ENCODE data around the gene CCT8L2. TPM values are rescaled to one million over a fixed set of nuclear protein-coding genes. Genes with fewer than 3 reads are reported as not detected.
"Not testable (repeated sequence)": the region's sequence is repeated elsewhere in the genome, so short reads cannot be mapped to it uniquely, and the experiment has no call there.

Gene CCT8L2
- total RNA-seq, 1 donor from 2014 or later, result not detected

DNA sequence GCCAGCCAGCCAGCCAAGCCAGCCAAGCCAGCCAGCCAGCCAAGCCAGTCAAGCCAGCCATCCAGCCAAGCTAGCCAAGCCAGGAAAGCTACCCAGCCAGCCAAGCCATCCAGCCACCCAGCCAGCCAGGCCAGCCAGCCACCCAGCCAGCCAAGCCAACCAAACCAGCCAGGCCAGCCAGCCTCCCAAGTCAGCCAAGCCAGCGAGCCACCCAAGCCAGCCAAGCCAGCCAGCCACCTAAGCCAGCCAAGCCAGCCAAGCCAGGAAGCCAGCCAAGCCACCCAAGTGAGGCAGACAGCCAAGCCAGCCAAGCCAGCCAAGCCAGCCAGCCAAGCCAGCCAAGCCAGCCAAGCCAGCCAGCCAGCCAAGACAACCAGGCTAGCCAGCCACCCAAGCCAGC lies 32.6 kb downstream of the CCT8L2 start:
- not testable (repeated sequence) for DNase-seq (ENCODE audit: extremely low read depth, low read depth, low spot score)

DNA sequence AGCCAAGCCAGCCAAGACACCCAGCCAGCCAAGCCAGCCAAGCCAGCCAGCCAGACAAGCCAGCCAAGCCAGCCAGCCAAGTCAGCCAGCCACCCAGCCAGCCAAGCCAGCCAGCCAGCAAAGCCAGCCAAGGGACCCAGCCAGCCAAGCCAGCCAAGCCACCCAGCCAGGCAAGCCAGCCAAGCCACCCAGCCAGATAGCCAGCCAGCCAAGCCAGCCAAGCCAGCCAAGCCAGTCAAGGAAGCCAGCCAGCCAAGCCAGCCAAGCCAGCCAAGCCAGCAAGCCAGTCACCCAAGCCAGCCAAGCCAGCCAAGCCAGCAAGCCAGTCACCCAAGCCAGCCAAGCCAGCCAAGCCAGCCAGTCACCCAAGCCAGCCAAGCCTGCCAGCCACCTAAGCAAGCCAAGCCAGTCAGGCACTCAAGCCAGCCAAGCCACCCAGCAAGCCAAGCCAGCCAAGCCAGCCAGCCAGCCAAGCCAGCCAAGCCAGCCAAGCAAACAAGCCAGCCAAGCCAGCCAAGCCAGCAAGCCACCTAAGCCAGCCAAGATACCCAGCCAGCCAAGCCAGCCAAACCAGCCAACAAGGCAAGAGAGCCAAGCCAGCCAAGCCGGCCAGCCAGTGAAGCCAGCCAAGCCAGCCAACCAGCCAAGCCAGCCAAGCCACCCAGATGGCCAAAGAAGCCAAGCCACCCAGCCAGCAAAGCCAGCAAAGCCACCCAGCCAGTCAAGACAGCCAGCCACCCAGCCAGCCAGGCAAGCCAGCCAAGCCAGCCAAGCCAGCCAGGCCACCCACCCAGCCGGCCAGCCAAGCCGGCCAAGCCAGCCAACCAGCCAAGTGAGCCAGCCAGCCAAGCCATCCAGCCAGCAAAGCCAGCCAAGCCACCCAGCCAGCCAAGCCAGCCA lies 33.3 kb downstream of the CCT8L2 start:
- no peak for DNase-seq (ENCODE audit: extremely low read depth, low read depth, low spot score)

DNA sequence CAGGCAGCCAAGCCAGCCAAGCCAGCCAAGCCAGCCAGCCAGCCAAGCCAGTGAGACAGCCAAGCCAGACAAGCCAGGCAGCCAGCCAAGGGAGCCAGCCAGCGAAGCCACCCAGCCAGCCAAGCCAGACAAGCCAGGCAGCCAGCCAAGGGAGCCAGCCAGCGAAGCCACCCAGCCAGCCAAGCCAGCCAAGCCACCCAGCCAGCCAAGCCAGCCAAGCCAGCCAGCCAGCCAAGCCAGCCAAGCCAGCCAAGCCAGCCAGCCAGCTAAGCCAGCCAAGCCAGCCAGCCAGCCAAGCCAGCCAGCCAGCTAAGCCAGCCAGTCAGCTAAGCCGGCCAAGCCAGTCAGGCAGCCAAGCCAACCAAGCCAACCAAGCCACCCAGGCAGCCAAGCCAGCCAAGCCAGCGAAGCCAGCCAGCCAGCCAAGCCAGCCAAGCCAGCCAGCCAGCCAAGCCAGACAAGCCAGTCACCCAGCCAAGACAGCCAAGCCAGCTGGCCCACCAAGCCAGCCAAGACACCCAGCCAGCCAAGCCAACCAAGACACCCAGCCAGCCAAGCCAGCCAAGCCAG lies 34.1 kb downstream of the CCT8L2 start:
- not testable (repeated sequence) for DNase-seq (ENCODE audit: extremely low read depth, low read depth, low spot score)

DNA sequence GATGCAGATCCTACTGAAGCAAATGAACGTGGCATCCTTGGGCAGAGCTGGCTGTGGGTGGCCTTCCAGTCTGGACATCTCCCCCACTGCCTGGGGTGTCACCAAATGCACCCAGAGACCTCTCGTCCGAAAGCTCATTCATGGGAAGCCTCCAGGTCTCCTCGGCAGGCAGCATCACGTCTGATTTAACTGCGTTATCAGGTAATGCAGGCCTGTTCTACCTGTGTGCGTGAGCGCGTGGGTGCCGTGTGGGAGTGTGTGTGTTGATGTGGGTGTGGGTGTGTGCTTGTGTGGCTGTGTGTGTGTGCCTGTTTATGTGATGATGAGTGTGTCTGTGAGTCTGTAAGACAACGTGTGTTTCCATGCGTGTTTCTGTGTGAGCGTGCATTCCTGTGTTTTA lies 35.1 kb downstream of the CCT8L2 start:
- DNase-seq (ENCODE audit: extremely low read depth, low read depth, low spot score), result not testable (repeated sequence)

DNA sequence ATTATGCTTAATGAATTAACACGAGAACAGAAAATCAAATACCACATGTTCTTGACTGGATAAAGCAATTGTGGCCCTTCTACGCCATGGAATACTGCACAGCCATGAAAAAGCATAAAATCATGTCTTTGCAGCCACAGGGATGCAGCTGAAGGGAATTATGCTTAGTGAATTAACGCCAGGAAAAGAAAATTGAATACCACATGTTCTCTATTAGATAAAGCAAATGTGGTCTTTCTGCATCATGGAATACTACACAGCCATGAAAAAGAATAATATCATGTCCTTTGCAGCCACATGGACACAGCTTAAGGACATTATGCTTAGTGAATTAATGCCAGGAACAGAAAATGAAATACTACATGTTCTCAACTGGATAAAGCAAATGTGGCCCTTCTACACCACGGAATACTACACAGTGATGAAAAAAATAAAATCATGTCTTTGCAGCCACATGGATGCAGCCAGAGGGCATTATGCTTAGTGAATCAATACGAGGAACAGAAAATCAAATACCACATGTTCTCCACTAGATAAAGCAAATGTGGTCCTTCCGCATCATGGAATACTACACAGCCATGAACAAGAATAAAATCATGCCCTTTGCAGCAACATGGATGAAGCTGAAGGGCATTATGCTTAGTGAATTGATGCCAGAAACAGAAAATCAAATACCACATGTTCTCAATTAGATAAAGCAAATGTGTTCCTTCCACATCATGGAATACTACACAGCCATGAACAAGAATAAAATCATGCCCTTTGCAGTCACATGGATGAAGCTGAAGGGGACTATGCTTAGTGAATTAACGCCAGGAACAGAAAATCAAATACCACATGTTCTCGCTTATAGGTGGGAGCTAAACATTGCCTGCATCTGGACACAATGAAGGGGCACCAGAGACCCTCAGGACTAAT lies 37.3 kb downstream of the CCT8L2 start:
- not testable (repeated sequence) for DNase-seq (ENCODE audit: extremely low read depth, low read depth, low spot score)

DNA sequence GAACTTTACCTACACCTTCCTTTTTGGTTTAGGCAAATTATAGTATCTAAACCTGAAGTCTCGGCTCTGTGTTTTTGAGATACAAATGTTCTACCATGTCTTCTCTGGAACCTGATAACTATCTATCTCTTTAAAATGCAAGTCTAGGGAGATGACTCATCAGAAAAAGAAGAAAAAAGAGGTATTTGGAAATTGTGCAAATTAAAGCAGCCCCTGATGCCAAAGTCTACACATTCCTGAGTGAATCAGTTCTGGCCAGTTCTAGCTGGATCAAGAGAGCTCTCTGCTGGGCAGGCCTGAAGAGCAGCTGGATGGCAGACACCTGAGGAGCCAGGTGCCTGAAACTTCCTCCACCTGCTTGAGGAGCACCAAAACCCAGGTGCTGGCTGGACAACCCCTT lies 49.3 kb downstream of the CCT8L2 start:
- not testable (repeated sequence) for DNase-seq (ENCODE audit: extremely low read depth, low read depth, low spot score)

Other genes starting within 250 kb of the CCT8L2 start
- not detected in 2 replicates for gene XKR3, start 232.6 kb upstream of the CCT8L2 start, total RNA-seq

Measured in glomerular endothelial cell (primary cell).